ACC112 (cell line): ENCODE data around the gene PSMC6.
"Not testable (repeated sequence)": the region's sequence is repeated elsewhere in the genome, so short reads cannot be mapped to it uniquely, and the experiment has no call there.

Source experiments
- H2AFZ ChIP-seq: fragments of 200-600 bp; sonication (generic); one replicate; pipeline ENCODE4 v1.6.0; 2017; ENCODE audit warnings: antibody characterized with exemption, low read length; ENCODE audit not compliant: unreplicated experiment
- H3K27ac ChIP-seq: fragments of 200-600 bp; sonication (generic); 2 replicates; pipeline ENCODE4 v1.5.1; 2014; ENCODE audit warnings: low read depth, mild to moderate bottlenecking, antibody characterized with exemption, low read length, moderate library complexity
- H3K27me3 ChIP-seq: fragments of 200-600 bp; sonication (generic); 2 replicates; pipeline ENCODE4 v1.6.1; 2014; ENCODE audit warnings: mild to moderate bottlenecking, antibody characterized with exemption, low read length, moderate library complexity, mixed read lengths; ENCODE audit not compliant: insufficient read depth
- H3K36me3 ChIP-seq: fragments of 200-600 bp; sonication (generic); 2 replicates; pipeline ENCODE4 v1.6.1; 2016; ENCODE audit warnings: mild to moderate bottlenecking, antibody characterized with exemption, low read length, moderate library complexity, mixed read lengths; ENCODE audit not compliant: insufficient read depth
- H3K4me1 ChIP-seq: fragments of 200-600 bp; sonication (generic); one replicate; pipeline ENCODE4 v1.6.1; 2016; ENCODE audit warnings: low read length, mixed read lengths; ENCODE audit not compliant: insufficient read depth, unreplicated experiment, control insufficient read depth
- H3K4me3 ChIP-seq: fragments of 200-600 bp; sonication (generic); 2 replicates; pipeline ENCODE4 v1.5.1; 2014; ENCODE audit warnings: mild to moderate bottlenecking, low read depth, low read length
- H3K79me2 ChIP-seq: fragments of 200-600 bp; sonication (generic); one replicate; pipeline ENCODE4 v1.6.0; 2016; ENCODE audit warnings: low read length; ENCODE audit not compliant: control insufficient read depth, unreplicated experiment, insufficient read depth

PSMC6 gene

DNA sequence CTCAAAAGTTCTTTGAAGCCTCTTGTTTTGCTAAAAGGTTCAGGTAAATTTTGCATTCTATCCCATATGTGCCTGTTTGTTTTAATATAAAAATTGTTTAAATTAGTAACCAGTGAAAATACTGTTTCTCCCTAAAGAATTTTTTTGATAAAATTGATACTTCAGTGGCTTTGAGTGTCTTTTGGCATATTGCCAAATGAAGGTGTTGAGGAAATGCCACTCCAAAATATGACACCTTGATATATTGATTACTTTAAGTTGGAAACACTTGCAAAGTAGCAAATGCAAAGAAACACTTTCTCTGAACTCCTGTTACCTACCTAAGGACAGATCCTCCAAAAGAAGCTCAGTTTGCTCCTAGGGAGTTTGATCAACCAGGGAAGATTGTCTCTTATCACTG is 31.4 kb downstream of the PSMC6 start:
- Histone ChIP-seq H2AFZ (no peak overlapping the region), H3K4me3 (no peak overlapping the region), H3K27ac (no peak overlapping the region), H3K27me3 (no peaks in the 10 kb centered on the region), H3K4me1 (peaks cover 16% of the 10 kb centered on the region), H3K36me3 (peaks cover 7% of the 10 kb centered on the region; the same call in 1 of the 2 replicates), H3K79me2 (peaks cover 52% of the 10 kb centered on the region)

DNA sequence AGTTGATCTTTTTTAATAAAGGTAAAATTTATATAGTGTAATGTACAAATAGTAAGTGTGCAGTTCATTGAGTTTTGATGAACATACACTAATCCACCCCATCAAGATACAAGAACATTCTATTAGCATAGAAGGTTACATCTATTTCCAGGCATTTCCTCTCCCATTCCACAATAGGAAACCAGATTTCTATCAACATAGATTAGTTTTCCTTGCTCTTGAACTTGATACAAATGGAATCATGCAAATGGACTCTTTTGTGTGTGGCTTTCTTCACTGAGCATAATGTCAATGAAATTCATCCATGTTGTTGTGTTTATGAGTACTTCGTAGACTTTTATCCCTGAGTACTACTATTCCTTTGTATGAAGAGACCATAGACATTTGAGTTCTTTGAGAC is 33.8 kb downstream of the PSMC6 start:
- no peaks in the 10 kb centered on the region for H3K36me3 ChIP-seq
- no peak overlapping the region for H3K27ac ChIP-seq
- H3K4me1 ChIP-seq = peaks cover 16% of the 10 kb centered on the region
- H2AFZ ChIP-seq = no peak overlapping the region
- H3K4me3 ChIP-seq = no peak overlapping the region
- peaks cover 49% of the 10 kb centered on the region for H3K79me2 ChIP-seq
- H3K27me3 ChIP-seq = no peaks in the 10 kb centered on the region

DNA sequence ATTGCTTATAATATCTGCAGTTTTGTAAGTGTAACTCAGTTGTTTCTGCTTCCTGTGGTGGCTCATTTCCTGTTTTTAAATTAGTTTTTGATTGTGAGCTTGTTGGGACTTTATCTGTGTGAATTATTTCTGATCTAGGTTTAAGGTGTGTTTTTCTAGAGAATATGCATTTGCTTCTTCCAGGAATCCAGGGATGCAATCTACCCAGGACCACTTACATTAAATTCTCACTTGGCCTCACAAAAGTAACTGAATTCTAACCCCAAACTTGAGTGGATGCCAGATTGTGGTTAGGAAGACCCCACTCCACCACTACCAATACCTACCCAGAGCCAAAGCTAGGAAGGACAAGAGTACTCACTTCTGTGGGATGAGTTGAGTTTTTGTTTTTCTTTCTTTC is 34.9 kb downstream of the PSMC6 start:
- Histone ChIP-seq H3K27ac (peak overlapping the region; percentile 71), H2AFZ (no peak overlapping the region)

DNA sequence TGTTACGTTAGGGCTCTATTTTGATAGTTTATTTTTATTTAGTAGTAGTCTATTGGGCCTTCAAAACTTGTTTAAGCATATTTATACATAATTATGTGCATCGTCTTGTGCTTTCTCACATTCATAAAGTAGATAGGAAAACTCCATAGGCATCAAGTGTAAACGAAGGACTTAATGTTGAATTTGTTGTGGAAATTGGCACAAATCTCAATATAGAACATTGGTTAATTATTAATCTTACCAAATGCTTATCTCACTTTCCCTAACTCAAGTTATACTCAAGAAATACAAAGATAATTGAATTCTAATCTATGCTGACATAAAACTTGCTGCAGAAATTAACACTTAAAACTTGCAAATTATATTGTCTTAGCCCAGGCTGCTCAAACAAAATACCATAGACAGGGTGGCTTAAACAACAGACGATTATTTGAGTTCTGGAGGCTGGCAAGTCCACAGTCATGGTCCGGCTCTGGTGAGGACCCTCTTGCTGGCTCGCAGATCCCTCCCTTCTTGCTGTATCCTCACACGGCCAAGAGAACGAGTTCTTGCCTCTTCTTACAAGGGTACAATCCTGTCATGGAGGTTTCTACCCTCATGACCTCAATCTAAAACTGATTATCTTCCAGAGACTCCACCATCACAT is 41.8 kb downstream of the PSMC6 start:
- no peak overlapping the region for H3K4me3 ChIP-seq
- no peaks in the 10 kb centered on the region for H3K27me3 ChIP-seq
- H3K4me1 ChIP-seq = no peaks in the 10 kb centered on the region
- no peak overlapping the region for H3K27ac ChIP-seq
- peaks cover 20% of the 10 kb centered on the region for H3K36me3 ChIP-seq
- H2AFZ ChIP-seq = no peak overlapping the region
- H3K79me2 ChIP-seq = peaks cover 4% of the 10 kb centered on the region

More for the DNA sequence above, 34.9 kb downstream of the PSMC6 start:
- H3K36me3 ChIP-seq = peaks cover 5% of the 10 kb centered on the region; the same call in 1 of the 2 replicates
- peaks cover 38% of the 10 kb centered on the region for H3K79me2 ChIP-seq
- H3K4me3 ChIP-seq = no peak overlapping the region
- no peaks in the 10 kb centered on the region for H3K27me3 ChIP-seq
- peaks cover 9% of the 10 kb centered on the region for H3K4me1 ChIP-seq

DNA sequence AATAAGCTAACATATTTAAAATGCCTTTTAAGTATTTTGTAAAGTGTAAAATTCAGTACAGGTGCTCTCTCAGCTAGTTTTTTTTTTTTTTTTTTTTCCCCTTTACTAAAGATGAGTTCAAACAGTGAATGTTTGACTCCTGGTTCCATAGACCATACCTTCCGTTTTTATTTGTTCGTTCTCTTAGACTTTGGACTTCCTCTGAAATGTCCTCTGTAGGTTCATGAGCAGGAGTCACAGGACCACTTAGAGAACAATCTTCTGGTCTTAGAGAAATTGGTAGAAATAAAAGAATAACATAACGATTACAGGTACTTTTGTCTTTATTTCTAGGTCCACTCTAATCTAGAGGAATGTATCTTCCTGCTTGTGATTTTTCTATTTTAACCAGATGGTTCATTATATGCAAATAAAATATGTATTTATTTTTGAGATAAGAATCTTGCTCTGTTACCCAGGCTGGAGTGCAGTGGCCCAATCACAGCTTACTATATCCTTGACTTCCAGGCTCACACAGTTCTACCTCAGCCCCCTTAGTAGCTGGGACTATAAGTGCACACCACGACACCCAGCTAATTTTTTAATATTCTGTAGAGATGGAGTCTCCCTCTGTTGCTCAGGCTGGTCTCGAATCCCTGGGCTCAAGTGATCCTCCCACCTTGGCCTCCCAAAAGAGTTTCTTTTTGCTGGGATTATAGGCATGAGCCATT is 48.8 kb downstream of the PSMC6 start:
- H3K79me2 ChIP-seq = no peaks in the 10 kb centered on the region
- no peaks in the 10 kb centered on the region for H3K4me1 ChIP-seq
- peaks cover 7% of the 10 kb centered on the region; the same call in 1 of the 2 replicates for H3K36me3 ChIP-seq
- H2AFZ ChIP-seq = no peak overlapping the region
- no peaks in the 10 kb centered on the region for H3K27me3 ChIP-seq
- H3K4me3 ChIP-seq = no peak overlapping the region
- H3K27ac ChIP-seq = no peak overlapping the region

DNA sequence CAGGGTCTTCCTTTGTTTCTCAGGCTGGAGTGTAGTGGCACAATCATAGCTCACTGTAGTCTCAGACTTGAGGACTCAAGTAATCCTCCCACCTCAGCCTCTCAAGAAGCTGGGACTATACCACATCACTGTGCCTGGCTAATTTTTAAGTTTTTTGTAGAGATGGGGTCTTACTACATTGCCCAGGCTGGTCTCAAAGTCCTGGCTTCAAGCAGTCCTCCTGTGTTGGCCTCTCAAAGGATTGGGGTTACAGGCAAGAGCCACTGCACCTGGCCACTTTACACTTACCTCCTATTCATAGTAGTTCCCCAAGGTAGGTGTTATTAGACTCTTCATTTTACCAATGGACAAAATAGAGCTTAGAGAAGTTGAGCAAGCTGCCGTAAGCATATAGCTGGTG is 52.1 kb downstream of the PSMC6 start:
- H3K4me1 ChIP-seq = no peaks in the 10 kb centered on the region
- H3K36me3 ChIP-seq = peaks cover 2% of the 10 kb centered on the region; the same call in 1 of the 2 replicates
- H3K27ac ChIP-seq = no peak overlapping the region

DNA sequence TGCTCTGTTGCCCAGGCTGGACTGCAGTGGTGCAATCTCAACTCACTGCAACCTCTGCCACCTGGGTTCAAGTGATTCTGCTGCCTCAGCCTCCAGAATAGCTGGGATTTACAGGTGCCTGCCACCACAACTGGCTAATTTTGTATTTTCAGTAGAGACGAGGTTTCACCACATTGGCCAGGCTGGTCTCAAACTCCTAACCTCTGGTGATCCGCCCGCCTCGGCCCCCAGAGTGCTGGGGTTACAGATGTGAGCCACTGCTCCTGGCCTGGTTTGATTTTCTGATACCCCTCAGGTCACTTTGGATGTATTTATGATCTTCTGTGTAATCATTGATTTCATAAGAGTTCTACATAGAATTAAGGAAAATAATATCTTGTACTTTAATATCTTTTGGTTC is 55.9 kb downstream of the PSMC6 start:
- H3K27me3 ChIP-seq, H3K79me2 ChIP-seq, H3K36me3 ChIP-seq, H2AFZ ChIP-seq, H3K4me1 ChIP-seq, H3K27ac ChIP-seq, H3K4me3 ChIP-seq: not testable (repeated sequence)

More for the DNA sequence above, 52.1 kb downstream of the PSMC6 start:
- Histone ChIP-seq H2AFZ (no peak overlapping the region), H3K4me3 (no peak overlapping the region), H3K79me2 (no peaks in the 10 kb centered on the region), H3K27me3 (no peaks in the 10 kb centered on the region)

DNA sequence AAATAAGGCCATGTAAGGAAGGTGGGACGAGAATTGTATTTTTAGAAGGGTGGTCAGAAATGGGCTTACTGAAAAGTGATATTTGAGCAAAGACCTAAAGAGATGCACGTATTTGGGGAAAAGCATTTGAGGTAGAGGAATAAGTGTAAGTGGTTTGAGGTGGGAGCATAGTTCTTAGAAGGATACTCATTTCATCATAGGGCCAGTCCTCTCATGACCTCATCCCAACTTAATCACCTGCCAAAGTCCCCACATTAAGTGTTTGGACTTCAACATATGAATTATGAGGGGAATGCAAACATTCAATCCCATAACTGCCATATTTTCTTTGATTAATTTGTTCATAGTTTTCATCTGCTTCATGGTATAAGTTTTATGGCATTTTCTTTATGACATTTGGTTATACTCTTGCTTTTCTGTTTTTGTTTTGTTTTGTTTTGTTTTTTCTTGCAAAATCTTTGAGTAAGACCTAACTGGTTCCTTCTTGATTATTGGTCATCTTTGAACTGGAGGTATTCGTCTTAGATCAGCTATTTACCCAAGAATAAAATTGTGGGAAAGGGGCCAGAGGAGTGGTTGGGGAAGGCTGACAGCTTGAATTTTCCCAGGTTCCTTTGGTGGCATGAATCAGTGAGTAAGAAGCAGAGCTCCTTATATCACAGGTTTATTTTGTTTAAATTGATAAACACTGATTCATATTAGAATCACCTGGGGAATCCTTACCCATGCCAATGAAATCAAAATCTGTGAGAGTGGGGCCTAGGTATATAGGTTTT is 60.2 kb downstream of the PSMC6 start:
- no peaks in the 10 kb centered on the region for H3K27me3 ChIP-seq
- H3K27ac ChIP-seq = no peak overlapping the region
- no peak overlapping the region for H3K4me3 ChIP-seq
- no peak overlapping the region for H2AFZ ChIP-seq
- H3K36me3 ChIP-seq = peaks cover 6% of the 10 kb centered on the region
- peaks cover 12% of the 10 kb centered on the region for H3K4me1 ChIP-seq
- H3K79me2 ChIP-seq = no peaks in the 10 kb centered on the region

DNA sequence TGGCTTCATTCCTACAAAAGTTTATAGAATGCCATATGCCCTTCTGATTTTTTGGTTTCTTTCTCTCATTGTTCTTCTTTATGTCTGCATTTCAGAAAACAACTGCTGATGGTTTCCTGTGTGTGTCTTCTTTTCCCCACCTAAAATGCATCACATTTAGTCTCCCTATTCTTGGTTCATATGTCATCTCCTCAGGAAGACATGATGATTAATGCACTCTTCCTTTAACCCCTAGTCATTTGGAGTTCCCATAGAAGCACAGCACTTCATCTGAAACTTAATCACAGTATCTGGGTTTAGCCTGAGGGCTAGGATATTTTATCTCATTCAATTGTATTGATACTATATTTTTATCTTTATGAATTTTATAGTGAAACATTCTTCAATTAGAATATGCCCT is 62.9 kb downstream of the PSMC6 start:
- H2AFZ ChIP-seq = no peak overlapping the region
- peaks cover 9% of the 10 kb centered on the region for H3K36me3 ChIP-seq
- H3K27me3 ChIP-seq = no peaks in the 10 kb centered on the region
- H3K4me3 ChIP-seq = no peak overlapping the region
- H3K4me1 ChIP-seq = peaks cover 17% of the 10 kb centered on the region
- H3K27ac ChIP-seq = peak overlapping the region; percentile 33
- no peaks in the 10 kb centered on the region for H3K79me2 ChIP-seq

DNA sequence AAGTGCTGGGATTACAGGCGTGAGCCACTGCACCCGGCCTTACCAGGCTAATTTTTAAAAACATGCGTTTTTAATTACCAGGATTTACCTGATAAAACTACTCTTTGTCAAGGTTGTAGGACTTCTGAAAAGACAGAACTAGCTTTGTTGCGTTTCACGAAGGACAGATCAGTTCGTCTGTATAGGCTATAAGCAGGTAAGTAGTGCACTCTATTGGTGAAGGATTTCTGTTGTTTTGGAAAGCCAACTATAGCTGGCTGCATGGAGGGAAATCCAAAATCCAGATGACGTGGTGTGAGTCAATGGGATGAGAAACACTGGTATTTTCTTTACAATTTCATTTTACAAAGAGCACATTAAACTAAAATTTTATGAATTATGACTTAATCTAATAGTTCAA is 69.8 kb downstream of the PSMC6 start:
- Histone ChIP-seq H3K27ac (no peak overlapping the region), H3K36me3 (peaks cover 50% of the 10 kb centered on the region)

More for the DNA sequence above, 69.8 kb downstream of the PSMC6 start:
- H3K4me1 ChIP-seq = peaks cover 17% of the 10 kb centered on the region
- no peaks in the 10 kb centered on the region for H3K27me3 ChIP-seq
- H2AFZ ChIP-seq = no peak overlapping the region
- H3K79me2 ChIP-seq = peaks cover 9% of the 10 kb centered on the region
- no peak overlapping the region for H3K4me3 ChIP-seq
